ENCODE measurements around the gene ARFRP1.

DNA sequence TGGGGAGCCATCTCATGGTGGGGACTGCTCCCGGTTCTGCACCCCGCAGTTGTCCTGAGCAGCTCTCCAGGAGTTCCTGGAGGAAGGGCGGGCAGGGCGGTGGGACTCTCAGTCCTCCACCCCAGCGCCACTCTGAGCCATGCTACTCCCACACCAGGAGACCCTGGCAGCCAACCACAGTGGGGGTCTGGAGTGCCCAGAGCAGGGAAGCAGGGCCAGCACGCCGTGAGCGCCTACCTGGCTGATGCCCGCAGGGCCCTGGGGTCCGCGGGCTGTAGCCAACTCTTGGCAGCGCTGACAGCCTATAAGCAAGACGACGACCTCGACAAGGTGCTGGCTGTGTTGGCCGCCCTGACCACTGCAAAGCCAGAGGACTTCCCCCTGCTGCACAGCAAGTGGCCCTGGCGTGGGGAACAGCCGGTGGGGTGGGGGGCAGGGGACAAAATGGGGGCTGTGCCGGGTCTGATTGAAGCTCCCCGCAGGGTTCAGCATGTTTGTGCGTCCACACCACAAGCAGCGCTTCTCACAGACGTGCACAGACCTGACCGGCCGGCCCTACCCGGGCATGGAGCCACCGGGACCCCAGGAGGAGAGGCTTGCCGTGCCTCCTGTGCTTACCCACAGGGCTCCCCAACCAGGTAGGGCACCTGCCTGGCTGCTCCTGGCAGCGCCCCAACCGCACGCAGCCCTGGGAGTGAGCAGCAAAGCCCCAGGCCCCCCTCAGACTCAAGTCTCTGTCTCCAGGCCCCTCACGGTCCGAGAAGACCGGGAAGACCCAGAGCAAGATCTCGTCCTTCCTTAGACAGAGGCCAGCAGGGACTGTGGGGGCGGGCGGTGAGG, 13.0 kb downstream of the ARFRP1 start:
- TF ChIP-seq POLR2A (IDR thresholded peaks at IDR 0.05) = no peak
- TF ChIP-seq, protein P1, sequence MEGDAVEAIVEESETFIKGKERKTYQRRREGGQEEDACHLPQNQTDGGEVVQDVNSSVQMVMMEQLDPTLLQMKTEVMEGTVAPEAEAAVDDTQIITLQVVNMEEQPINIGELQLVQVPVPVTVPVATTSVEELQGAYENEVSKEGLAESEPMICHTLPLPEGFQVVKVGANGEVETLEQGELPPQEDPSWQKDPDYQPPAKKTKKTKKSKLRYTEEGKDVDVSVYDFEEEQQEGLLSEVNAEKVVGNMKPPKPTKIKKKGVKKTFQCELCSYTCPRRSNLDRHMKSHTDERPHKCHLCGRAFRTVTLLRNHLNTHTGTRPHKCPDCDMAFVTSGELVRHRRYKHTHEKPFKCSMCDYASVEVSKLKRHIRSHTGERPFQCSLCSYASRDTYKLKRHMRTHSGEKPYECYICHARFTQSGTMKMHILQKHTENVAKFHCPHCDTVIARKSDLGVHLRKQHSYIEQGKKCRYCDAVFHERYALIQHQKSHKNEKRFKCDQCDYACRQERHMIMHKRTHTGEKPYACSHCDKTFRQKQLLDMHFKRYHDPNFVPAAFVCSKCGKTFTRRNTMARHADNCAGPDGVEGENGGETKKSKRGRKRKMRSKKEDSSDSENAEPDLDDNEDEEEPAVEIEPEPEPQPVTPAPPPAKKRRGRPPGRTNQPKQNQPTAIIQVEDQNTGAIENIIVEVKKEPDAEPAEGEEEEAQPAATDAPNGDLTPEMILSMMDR (IDR thresholded peaks at IDR 0.05) = no peak

All from stomach (tissue), 4 donors.